SK-N-DZ (cell line): ENCODE data around the gene WASHC4. TPM values are rescaled to one million over a fixed set of nuclear protein-coding genes. Genes with fewer than 3 reads are reported as not detected.

Experiments used
- DNase-seq: peaks from one replicate; pipeline ENCODE4 v3.0.0-alpha.2; 2015; ENCODE audit warnings: low spot score
- polyA plus RNA-seq, 2 experiments: library from polyadenylated mRNA; depleted of rRNA; stranded (reverse); fragments of >200 nt; gene quantifications; 2 replicates each; pipeline ENCODE4 v1.2.3, GENCODE V29; 2014

WASHC4 gene, protein sequence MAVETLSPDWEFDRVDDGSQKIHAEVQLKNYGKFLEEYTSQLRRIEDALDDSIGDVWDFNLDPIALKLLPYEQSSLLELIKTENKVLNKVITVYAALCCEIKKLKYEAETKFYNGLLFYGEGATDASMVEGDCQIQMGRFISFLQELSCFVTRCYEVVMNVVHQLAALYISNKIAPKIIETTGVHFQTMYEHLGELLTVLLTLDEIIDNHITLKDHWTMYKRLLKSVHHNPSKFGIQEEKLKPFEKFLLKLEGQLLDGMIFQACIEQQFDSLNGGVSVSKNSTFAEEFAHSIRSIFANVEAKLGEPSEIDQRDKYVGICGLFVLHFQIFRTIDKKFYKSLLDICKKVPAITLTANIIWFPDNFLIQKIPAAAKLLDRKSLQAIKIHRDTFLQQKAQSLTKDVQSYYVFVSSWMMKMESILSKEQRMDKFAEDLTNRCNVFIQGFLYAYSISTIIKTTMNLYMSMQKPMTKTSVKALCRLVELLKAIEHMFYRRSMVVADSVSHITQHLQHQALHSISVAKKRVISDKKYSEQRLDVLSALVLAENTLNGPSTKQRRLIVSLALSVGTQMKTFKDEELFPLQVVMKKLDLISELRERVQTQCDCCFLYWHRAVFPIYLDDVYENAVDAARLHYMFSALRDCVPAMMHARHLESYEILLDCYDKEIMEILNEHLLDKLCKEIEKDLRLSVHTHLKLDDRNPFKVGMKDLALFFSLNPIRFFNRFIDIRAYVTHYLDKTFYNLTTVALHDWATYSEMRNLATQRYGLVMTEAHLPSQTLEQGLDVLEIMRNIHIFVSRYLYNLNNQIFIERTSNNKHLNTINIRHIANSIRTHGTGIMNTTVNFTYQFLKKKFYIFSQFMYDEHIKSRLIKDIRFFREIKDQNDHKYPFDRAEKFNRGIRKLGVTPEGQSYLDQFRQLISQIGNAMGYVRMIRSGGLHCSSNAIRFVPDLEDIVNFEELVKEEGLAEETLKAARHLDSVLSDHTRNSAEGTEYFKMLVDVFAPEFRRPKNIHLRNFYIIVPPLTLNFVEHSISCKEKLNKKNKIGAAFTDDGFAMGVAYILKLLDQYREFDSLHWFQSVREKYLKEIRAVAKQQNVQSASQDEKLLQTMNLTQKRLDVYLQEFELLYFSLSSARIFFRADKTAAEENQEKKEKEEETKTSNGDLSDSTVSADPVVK
- polyA plus RNA-seq (2014; cell fraction: cytosol; rRNA removed): 22.1 and 25.6 TPM in 2 replicates
- polyA plus RNA-seq (2014; cell fraction: nucleus; rRNA removed): 51.3 and 60.3 TPM in 2 replicates

- peak; percentile 91 for DNase-seq
Measured at GRCh38 chr12:105107494-105108371, at the start of gene WASHC4. TSS of gene WASHC4 (plus strand) at chr12:105107731. CDS start at chr12:105107801, 70 bp downstream.

DNA sequence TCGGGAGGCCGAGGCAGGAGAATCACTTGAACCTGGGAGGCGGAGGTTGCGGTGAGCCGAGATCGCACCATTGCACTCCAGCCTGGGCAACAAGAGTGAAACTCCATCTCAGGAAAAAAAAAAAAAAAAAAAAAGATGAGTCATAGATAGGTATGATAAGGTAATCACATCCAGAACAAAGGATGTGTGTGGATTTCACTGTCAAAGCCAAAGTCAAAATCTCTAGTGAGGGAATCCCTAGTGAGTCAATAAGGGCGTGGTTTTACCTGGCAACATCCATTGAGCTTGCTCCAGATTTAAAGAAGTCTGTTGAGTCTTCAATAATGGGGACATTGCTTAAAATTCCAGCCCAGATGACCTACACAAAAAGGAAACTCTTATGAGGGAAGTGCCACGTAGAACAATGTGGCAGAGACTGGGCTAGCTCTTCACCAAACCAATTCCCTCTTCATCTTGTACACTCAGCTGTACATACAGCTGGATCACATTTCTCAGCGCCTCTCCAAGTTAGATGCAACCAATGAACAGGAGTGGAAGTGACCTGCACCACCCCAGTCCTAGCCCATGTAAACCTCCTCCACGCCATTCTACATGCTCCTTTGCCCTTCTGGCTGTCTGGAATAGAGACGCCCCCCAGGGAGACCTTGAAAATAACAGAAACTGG is 46.7 kb upstream of the WASHC4 start:
- no peak for DNase-seq

- DNase-seq: no peak
Measured at GRCh38 chr12:105064564-105065178, 42.9 kb upstream of the WASHC4 start.

DNA sequence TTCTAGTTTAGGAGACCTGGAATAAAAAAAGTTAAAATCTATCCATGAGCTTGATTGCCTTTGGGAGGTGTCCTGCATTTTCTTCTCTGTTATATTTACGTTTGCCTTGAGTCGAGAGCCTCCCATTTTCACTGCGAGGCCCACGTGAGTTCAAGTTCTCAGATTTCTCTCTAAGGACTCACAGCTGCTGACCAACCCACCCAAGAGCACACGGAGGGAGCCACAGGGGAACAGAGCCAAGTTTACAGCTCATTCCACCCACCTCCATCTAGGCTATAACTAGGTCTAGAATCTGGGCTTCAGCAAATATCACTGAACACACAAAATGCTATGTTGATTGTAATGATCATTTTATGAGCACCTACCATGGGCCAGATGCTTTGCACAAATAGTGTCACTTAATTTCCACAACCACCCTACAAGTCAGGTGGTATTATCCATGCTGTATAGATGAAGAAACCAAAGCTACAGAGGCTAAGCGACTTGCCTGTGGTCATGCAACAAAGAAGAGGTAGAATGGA is 40.0 kb upstream of the WASHC4 start:
- DNase-seq: no peak

GRCh38 chr12:105069936-105070702 is 37.4 kb upstream of the WASHC4 start:
- DNase-seq: no peak

DNA sequence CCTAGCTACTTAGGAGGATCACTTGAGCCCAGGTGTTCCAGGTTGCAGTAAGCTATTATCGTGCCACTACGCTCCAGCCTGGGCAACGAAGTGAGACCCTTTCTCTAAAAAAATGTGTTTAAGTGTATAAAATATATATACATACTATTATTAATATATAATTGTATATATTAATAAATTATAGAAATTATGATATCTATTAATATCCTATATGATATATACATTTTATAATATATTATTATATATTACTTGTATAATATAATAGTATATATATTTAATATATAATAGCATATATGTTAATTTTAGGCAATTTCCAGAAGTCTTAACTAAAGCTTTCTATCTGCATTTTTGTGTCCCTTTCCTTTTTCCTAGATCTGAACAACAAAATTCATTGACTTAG is 35.5 kb upstream of the WASHC4 start:
- no peak for DNase-seq

DNA sequence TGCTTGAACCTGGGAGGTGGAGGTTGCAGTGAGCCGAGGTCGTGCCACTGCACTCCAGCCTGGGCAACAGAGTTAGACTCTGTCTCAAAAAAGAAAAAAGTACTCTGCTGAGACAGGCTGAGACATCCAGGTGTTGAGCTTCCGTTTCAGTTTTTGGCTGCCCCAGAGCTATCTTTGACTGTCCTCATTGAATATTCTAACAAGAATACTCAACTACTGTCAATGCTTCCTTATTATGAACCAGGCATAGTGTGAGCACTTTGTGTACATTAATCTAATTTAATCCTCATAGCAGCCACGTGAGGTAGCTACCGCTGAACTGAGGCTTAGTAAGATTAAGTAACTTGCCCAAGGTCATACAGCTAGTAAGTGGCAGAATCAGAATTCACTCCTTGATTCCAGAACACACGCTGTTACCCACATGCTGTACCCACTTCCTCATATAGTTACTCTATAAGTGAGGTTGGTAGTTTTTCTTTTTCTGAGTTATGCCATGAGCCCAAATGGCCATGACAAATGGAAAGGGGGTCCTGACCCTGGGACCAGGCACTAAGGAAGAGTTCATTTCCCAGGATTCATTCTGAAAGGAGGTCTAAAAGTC is 34.5 kb upstream of the WASHC4 start:
- no peak for DNase-seq

- no peak for DNase-seq
Measured at GRCh38 chr12:105076098-105076497, 31.4 kb upstream of the WASHC4 start.

GRCh38 chr12:105076913-105077312 is 30.6 kb upstream of the WASHC4 start:
- DNase-seq: no peak

DNA sequence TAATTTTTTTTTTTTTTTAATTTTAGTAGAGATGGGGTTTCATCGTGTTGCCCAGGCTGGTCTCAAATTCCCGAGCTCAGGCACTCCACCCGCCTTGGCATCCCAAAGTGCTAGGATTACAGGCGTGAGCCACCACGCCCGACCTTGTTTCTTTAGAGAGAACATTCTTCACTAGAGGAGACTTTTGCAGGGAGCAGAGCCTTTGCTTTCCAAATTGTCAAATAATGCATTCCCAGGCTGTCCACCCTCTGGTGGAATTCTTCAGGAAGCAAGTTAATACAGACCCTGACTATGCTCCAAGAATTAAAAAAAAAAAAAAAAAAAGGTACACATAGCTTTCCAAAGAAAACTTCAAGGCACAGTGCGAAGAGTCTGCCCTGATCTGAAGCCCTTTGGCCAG is 30.1 kb upstream of the WASHC4 start:
- no peak for DNase-seq

- no peak for DNase-seq
Measured at GRCh38 chr12:105078712-105079570, 28.6 kb upstream of the WASHC4 start.

- DNase-seq: no peak
Measured at GRCh38 chr12:105083031-105083430, 24.5 kb upstream of the WASHC4 start.

GRCh38 chr12:105083551-105084105 is 23.9 kb upstream of the WASHC4 start:
- DNase-seq: peak; percentile 45

- peak; percentile 69 for DNase-seq
Measured at GRCh38 chr12:105084251-105085250, 23.0 kb upstream of the WASHC4 start, which contains the start of gene ALDH1L2. TSS of gene ALDH1L2 (minus strand) at chr12:105084458. CDS start at chr12:105084436, 22 bp downstream.

DNA sequence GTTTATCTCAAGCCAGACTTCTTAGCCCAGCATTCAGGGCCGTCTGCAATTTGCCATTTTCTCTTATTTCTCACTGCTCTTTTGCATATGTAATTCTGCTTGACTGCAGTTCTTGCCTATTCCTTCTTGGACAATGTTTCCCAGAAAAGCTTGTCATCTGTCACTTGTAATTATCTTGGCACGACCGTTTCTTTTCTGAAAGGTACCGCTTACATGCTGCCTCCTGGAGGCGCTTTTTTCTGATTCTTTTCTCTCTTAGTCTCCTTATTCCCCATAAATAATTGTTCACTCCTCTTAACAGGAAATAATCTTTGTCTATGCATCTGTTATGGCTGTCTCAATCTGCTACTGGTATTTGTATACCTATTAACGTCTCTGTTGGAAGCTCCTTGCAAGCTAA is 22.0 kb upstream of the WASHC4 start:
- no peak for DNase-seq

DNA sequence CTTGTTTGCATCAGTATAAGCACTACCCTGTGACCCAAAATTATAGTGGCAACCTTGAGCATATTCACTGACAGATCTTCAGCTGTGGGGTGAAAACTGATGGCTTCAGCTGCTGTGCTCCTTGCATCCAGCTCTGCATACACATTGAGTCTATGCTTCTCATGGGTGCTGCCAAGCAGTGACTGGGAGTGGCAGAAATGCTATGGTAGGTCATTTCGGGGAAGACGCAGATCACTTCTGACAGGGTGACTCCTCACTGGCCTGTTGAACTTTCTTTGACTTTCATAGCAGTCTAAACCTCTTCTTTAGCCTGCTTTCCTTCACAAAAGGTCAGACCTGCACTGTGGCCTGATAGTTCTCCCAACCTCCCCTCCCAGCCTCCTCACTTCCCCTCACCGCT is 17.7 kb upstream of the WASHC4 start:
- DNase-seq: no peak
